PC-3 (cell line): ENCODE data around the gene EIF4G3.

Experiments
- EZH2 ChIP-seq: fragments of 300-600 bp; sonication (generic); IDR thresholded peaks from one replicate; pipeline ENCODE4 v1.6.1; 2017; ENCODE audit warnings: antibody characterized with exemption, mild to moderate bottlenecking, low read length; ENCODE audit not compliant: unreplicated experiment
- EZH2phosphoT487 ChIP-seq: fragments of 300-600 bp; sonication (generic); IDR thresholded peaks from 2 replicates; pipeline ENCODE4 v1.6.1; 2018; ENCODE audit warnings: mild to moderate bottlenecking, antibody characterized with exemption, low read length, borderline replicate concordance
- TF ChIP-seq, protein P1 (sequence below): fragments of 300-600 bp; sonication (generic); conservative IDR thresholded peaks from 2 replicates; pipeline ENCODE4 v1.5.1; 2017; ENCODE audit warnings: antibody characterized with exemption, low read depth, mild to moderate bottlenecking, low read length

DNA sequence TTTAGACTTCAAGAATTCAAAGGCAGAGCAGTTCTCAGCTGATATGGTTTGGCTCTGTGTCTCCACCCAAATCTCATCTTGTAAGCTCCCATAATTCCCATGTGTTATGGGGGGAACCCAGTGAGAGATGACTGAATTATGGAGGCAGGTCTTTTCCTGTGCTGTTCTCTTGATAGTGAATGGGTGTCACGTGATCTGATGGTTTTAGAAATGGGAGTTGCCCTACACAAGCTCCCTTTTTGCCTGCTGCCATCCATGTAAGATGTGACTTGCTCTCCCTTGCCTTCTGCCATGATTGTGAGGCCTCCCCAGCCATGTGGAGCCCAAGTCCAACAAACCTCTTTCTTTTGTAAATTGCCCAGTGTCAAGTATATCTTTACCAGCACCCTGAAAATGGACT lies 146.5 kb downstream of the EIF4G3 start:
- TF ChIP-seq, protein P1, sequence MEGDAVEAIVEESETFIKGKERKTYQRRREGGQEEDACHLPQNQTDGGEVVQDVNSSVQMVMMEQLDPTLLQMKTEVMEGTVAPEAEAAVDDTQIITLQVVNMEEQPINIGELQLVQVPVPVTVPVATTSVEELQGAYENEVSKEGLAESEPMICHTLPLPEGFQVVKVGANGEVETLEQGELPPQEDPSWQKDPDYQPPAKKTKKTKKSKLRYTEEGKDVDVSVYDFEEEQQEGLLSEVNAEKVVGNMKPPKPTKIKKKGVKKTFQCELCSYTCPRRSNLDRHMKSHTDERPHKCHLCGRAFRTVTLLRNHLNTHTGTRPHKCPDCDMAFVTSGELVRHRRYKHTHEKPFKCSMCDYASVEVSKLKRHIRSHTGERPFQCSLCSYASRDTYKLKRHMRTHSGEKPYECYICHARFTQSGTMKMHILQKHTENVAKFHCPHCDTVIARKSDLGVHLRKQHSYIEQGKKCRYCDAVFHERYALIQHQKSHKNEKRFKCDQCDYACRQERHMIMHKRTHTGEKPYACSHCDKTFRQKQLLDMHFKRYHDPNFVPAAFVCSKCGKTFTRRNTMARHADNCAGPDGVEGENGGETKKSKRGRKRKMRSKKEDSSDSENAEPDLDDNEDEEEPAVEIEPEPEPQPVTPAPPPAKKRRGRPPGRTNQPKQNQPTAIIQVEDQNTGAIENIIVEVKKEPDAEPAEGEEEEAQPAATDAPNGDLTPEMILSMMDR, result no peak
- TF ChIP-seq EZH2 (no peak), EZH2phosphoT487 (no peak)
